CD4-positive, alpha-beta T cell treated with Interleukin-21 for 1 hour (primary cell): ENCODE measurements around the gene CACNA2D4.
"Not testable (repeated sequence)": the region's sequence is repeated elsewhere in the genome, so short reads cannot be mapped to it uniquely, and the experiment has no call there.

Experiments
- DNase-seq: peaks from one replicate; pipeline ENCODE4 v3.0.0-alpha.2; 2020

Gene CACNA2D4

GRCh38 chr12:1830401-1830845 lies 88.0 kb downstream of the CACNA2D4 start:
- no peak for DNase-seq

- DNase-seq: no peak
These were observed 89.0 kb downstream of the CACNA2D4 start for GRCh38 chr12:1829306-1829900.

- DNase-seq: no peak
These were observed 89.6 kb downstream of the CACNA2D4 start for GRCh38 chr12:1828856-1829255.

DNA sequence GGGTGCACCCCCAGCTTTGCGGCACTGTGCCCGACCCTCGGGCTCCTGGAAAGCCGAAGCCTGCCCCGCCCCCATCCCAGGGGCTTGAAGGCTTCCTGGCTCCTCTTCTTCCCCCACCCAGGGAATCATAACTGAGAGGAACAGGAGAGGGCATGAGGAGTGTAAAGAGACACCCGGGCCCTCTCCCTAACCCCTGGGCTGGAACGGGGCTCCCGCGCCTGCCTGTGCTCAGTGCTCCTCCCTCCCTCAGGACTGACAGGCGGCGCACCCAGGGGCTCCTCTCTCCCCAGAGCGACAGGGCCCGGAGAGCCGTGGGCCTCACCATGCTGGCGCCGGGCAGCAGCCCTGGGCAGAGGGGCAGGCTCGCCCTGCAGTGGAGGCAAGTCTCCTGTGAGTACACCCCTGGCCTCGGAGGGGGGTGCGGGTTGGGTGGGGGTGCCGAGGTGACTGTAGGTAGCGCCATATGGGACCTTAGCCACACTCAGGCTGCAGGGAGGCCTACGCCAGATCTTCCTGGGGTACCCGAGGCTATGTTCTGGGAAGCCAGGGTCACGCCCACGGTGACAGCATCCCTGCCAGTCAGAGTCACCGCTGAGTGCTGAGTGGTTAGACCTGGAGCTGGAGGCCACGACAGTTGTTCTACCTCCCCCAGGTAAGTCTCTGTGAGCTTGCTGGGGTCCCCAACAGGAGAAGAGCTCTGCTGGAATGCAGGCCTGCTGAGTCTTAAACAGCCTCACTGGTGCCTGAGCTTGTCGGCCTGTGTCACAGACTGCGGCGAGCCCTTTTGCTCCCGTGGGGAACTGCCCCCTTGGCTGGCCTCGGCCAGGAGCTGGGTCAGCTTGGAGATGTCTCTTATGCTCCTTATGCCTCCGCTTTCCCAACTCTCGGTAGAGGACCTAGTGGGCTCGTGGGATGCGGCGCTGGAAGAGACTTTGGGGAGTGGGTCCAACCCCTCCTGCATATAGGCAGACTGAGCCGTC lies 90.3 kb downstream of the CACNA2D4 start:
- DNase-seq: no peak

DNA sequence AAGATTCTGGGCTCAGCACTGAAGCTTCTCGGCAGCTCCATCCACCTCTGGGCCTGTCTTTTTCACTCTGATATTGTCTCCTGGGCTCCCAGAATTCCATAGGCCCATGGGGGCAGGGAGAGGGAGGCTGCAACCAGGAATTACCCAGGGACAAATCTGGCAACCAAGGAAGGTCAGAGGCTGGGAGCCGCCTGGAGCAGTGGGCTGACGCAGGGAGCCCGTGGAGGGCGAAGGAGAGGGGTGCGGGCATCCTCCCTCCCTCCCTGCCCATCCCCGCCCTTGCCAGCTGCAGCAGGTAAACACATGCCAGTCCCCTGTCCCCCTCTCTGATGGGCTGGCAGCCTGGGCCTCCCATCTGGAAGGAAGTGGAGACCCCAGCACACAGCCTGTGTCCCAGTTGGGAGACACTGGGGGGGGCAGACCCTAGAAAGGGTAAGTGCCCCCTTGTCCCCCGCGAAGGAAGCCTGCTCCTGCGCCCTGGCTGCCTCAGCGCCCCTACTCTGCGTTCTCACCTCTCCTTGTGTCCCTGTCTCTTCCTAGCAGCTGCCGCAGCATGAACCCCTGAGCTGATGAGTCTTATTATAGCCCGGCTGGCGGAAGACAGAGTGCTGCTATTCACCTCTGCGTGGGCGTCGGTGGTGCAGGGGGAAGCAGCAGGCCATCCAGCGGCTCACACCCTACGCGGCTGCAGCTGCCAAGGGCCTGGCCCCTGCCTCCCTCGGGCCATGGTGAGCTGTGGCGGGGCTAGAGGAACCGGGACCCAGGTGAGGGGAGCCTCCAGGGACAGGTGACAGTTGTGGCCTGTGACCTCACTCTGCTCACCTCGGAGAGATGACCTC lies 91.4 kb downstream of the CACNA2D4 start:
- DNase-seq: no peak

- DNase-seq: no peak
These were observed 92.1 kb downstream of the CACNA2D4 start for GRCh38 chr12:1826401-1826800.

- no peak for DNase-seq
These were observed 92.9 kb downstream of the CACNA2D4 start for GRCh38 chr12:1825382-1826102.

DNA sequence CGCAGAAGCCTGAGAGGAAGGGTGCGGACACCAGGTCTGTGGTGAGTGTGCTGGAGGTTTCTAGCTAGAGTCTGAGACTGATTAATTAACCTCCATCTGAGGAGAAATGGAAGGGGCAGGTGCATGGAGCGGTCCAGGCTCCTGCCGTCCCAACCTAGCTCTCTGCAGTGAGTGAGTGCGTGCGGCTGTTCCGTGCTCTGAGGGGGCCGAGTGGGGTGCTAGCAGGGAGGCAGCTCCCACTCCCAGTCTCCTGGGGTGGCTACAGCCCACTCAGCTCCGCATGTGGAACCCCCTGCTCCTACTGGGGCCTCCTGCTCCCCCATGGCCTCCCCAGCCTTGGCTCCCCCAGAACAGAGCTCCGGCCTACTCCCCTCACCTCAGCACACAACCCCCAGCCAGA lies 95.2 kb downstream of the CACNA2D4 start:
- no peak for DNase-seq

DNA sequence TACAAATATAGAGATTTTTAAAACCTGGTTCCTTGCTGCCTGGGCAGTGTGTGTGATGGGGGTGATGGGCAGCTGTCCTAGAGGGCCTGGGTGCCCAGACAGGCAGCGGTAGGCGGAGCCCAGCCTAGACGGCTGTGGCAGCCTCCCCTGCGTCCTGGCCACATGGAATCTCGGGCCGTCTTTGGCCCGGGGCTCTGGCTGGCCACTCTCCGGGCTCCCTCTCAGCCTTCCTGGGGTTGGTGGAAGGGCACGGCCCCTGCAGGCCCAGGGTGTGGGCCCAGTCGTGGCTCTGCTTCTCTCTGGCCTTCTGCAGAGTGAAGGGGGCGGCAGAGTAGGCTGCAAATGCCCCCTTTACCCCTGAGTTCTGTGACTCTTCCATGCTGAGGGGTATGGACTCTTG lies 95.8 kb downstream of the CACNA2D4 start:
- DNase-seq: no peak

- no peak for DNase-seq
These were observed 96.6 kb downstream of the CACNA2D4 start for GRCh38 chr12:1821805-1822204.

GRCh38 chr12:1820896-1821291 lies 97.6 kb downstream of the CACNA2D4 start:
- no peak for DNase-seq

GRCh38 chr12:1820191-1820895 lies 98.1 kb downstream of the CACNA2D4 start, which contains the start of gene LRTM2:
LRTM2 (plus strand) TSS chr12:1820565; CDS start chr12:1828149, 7,584 bp downstream.
- no peak for DNase-seq

- DNase-seq: no peak
These were observed 98.9 kb downstream of the CACNA2D4 start for GRCh38 chr12:1819571-1819970.

DNA sequence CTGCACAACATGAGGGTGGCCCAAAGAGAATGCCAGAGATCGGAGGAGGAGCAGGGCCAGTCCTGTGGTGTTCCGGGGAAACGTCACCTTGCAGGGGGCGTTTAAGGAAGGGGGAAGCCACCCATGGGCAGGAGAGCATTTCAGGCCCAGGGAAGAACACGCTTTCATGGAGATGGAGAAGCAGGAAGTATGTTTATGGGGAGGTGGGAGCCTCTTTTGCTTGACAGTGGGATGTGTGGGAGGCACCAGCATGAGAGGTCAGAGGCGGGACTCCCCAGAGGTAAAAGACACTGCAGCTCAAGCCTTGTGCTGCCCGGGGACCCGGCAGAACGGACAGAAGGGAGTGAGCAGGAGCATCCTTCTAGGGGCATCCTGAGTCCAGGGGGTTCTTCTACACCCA lies 99.4 kb downstream of the CACNA2D4 start:
- no peak for DNase-seq

DNA sequence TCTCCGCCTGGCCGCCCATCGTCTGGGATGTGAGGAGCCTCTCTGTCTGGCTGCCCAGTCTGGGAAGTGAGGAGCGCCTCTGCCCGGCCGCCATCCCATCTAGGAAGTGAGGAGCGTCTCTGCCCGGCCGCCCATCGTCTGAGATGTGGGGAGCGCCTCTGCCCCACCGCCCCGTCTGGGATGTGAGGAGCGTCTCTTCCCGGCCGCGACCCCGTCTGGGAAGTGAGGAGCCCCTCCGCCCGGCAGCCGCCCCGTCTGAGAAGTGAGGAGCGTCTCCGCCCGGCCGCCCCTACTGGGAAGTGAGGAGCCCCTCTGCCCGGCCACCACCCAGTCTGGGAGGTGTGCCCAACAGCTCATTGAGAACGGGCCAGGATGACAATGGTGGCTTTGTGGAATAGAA lies 100.5 kb downstream of the CACNA2D4 start:
- not testable (repeated sequence) for DNase-seq

GRCh38 chr12:1816730-1817348 lies 101.6 kb downstream of the CACNA2D4 start:
- no peak for DNase-seq

- DNase-seq: no peak
These were observed 102.4 kb downstream of the CACNA2D4 start for GRCh38 chr12:1815814-1816729.

- DNase-seq: no peak
These were observed 103.3 kb downstream of the CACNA2D4 start for GRCh38 chr12:1815108-1815507.

DNA sequence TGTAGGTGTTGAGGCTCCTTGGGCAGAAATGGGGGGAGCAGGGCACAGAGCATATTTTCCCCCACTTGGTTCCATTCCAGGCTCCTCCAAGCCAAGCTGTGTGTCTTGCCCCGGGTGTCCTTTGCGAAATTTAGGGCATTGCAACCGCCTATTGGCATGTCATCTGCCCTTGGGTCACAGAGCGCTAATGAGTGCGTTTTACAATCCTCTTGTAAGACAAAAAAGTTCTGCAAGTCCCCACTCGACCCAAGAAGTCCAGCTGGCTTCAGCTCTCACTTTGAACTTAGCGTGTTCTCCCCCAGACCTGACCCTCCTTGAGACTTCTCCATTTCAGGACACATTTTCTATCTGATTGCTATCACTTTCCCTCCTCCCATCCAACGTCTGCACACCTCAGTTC lies 104.2 kb downstream of the CACNA2D4 start:
- DNase-seq: no peak

DNA sequence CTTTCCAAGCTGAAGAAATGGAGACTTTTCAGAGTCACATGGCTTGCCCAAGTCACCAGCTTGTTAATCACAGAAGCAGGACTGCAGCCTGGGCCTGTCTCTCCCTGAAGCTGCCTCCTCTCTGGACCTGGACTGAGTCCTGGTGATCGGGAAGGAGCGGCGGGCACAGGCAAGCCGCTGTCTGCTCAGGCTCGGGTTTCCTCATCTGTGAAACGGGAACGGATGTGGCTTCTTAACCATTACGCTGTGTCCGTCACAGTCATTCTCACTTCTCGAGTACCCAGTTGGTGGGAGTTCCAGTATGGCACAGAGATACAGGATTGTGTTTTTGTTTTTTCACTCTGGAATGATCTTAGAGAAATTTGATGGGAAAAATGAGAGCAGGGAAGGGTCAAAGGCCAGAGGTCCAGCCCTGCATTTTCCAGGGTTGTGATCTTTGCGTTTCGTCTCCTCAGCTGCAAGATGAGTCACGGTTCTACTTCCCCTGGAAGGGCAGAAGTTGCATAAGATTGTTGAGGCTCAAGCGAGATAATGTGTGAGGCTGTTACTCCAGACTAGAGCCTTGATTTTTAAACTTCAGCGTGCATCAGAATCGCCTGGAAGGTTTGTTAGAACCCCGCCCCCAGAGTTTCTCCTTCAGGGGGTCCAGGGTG lies 105.7 kb downstream of the CACNA2D4 start:
- DNase-seq: peak; percentile 23
